ENCODE results near the gene CCDC146.
"Not testable (repeated sequence)": the region's sequence is repeated elsewhere in the genome, so short reads cannot be mapped to it uniquely, and the experiment has no call there.

CCDC146 gene

DNA sequence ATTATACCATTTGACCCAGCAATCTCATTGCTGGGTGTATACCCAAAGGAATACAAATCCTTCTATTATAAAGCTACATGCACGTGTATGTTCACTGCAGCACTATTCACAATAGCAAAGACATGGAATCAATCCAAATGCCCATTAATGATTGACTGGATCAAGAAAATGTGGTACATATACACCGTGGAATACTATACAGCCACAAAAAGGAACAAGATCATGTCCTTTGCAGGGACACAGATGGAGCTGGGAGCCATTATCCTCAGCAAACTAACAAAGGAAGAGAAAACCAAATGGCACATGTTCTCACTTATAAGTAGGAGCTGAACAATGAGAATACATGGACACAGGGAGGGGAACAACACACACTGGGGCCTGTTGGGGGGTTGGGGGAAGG is 211.6 kb downstream of the CCDC146 start:
- not testable (repeated sequence) for DNase-seq

- DNase-seq, result peak; percentile 6
Observed at GRCh38 chr7:77335581-77335980, 213.2 kb downstream of the CCDC146 start.

GRCh38 chr7:77337456-77337990 is 215.1 kb downstream of the CCDC146 start:
- DNase-seq, result no peak

DNA sequence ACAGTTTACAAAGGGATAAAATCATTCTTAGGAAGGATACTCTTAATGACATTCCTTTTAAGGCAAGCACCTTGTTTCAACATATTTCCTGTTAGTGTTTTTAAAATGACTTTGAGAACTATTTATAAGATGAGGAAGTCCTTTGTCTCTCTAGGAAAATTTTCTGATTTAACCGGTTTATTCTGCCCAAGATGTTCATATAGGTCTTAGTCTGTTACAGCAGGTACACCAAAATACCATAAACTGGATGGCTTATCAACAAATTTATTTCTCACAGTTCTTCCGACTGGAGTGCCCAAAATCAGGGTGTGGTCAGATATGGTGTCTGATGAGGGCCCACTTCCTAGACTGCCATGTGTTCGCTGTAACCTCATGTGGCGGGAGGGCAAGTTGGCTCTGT is 215.8 kb downstream of the CCDC146 start:
- no peak for DNase-seq

- no peak for DNase-seq
Observed at GRCh38 chr7:77338883-77339629, 216.6 kb downstream of the CCDC146 start.

- DNase-seq, result no peak
Observed at GRCh38 chr7:77339726-77340125, 217.3 kb downstream of the CCDC146 start.

All from NCI-H2029 treated with DMSO at 0.1 percent for 48 hours (cell line).